Urinary bladder (tissue), 4 donors: ENCODE measurements around the gene ADAMTS19. TPM values are rescaled to one million over a fixed set of nuclear protein-coding genes. Genes with fewer than 3 reads are reported as not detected.

Experiments
- DNase-seq: peaks from one replicate; pipeline ENCODE4 v3.0.0-alpha.2; 2015; ENCODE audit errors: extremely low spot score
- H3K27ac ChIP-seq: one replicate; pipeline ENCODE4 v1.5.1; 2013; ENCODE audit warnings: low read depth, mild to moderate bottlenecking, moderate library complexity
- H3K36me3 ChIP-seq: one replicate; pipeline ENCODE4 v1.6.1; 2013; ENCODE audit warnings: mild to moderate bottlenecking, moderate library complexity; ENCODE audit not compliant: insufficient read depth
- H3K4me1 ChIP-seq: one replicate; pipeline ENCODE4 v1.6.1; 2013; ENCODE audit warnings: mild to moderate bottlenecking, moderate library complexity; ENCODE audit not compliant: insufficient read depth
- H3K4me3 ChIP-seq: one replicate; pipeline ENCODE4 v1.5.1; 2013; ENCODE audit warnings: low read depth, low read length
- WGBS: extraction: QIAGEN DNeasy Blood & Tissue Kit; methylation state at CpG from one replicate; pipeline ENCODE4 v1.1.7; 2013; 5-methylcytosine and 5-hydroxymethylcytosine counted together
- polyA plus RNA-seq: library from polyadenylated mRNA; stranded (reverse); fragments of 200-250 nt; gene quantifications from one replicate; pipeline ENCODE4 v1.2.3, GENCODE V29; 2013
- total RNA-seq: library from RNA; depleted of rRNA; stranded (reverse); fragments of >200 nt; gene quantifications from one replicate; pipeline ENCODE4 v1.2.3, GENCODE V29; 2014
- donor health status: healthy with polysubstance abuse.
- donor health status: healthy.

ADAMTS19 gene
- total and polyA plus RNA-seq, 2 donors: 1.7 to 107 TPM

GRCh38 chr5:129698661-129699060 lies 238.6 kb downstream of the ADAMTS19 start:
- H3K4me3 ChIP-seq: no peak overlapping the region
- DNase-seq: no peak
- H3K27ac ChIP-seq: no peak overlapping the region
- no peaks in the 10 kb centered on the region for H3K36me3 ChIP-seq
- H3K4me1 ChIP-seq: no peaks in the 10 kb centered on the region

DNA sequence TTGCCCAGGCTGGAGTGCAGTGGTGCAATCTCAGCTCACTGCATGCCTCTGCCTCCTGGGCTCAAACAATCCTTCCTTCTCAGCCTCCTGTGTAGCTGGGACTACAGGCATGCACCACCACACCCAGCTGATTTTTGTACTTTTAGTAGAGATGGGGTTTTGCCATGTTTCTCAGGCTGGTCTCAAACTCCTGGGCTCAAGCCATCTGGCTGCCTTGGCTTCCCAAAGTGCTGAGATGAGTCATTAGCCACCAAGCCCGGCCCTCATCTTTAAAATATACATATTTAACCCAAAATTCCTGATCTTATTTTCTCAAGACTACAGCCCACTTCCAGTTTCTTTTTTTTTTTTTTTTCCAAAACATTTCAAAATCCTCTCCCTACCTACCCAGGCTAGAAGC lies 256.1 kb downstream of the ADAMTS19 start:
- H3K27ac ChIP-seq: no peak overlapping the region
- H3K4me3 ChIP-seq: no peak overlapping the region
- no peaks in the 10 kb centered on the region for H3K4me1 ChIP-seq
- WGBS: 56% methylated on average over 1 of the region's 1 CpG
- no peaks in the 10 kb centered on the region for H3K36me3 ChIP-seq
- no peak for DNase-seq

GRCh38 chr5:129716651-129717050 lies 256.6 kb downstream of the ADAMTS19 start:
- no peak for DNase-seq
- Histone ChIP-seq H3K36me3 (no peaks in the 10 kb centered on the region), H3K4me3 (no peak overlapping the region), H3K27ac (no peak overlapping the region), H3K4me1 (no peaks in the 10 kb centered on the region)
- WGBS: 69% methylated on average over 5 of the region's 5 CpGs

- Histone ChIP-seq H3K4me3 (no peak overlapping the region), H3K36me3 (no peaks in the 10 kb centered on the region), H3K27ac (no peak overlapping the region), H3K4me1 (no peaks in the 10 kb centered on the region)
- DNase-seq: no peak
Observed at GRCh38 chr5:129717751-129718310, 257.7 kb downstream of the ADAMTS19 start.

- WGBS: 71% methylated on average over 1 of the region's 1 CpG
- peak; percentile 62 for DNase-seq
- no peaks in the 10 kb centered on the region for H3K4me1 ChIP-seq
- H3K4me3 ChIP-seq: no peak overlapping the region
- no peak overlapping the region for H3K27ac ChIP-seq
- H3K36me3 ChIP-seq: no peaks in the 10 kb centered on the region
Observed at GRCh38 chr5:129718471-129719090, 258.5 kb downstream of the ADAMTS19 start.

- no peak overlapping the region for H3K27ac ChIP-seq
- WGBS: 54% methylated on average over 2 of the region's 2 CpGs
- H3K36me3 ChIP-seq: no peaks in the 10 kb centered on the region
- H3K4me3 ChIP-seq: no peak overlapping the region
- no peaks in the 10 kb centered on the region for H3K4me1 ChIP-seq
- no peak for DNase-seq
Observed at GRCh38 chr5:129724222-129724621, 264.1 kb downstream of the ADAMTS19 start.

- DNase-seq: no peak
- H3K36me3 ChIP-seq: no peaks in the 10 kb centered on the region
- 94% methylated on average over 4 of the region's 4 CpGs for WGBS
- no peak overlapping the region for H3K4me3 ChIP-seq
- H3K4me1 ChIP-seq: no peaks in the 10 kb centered on the region
- H3K27ac ChIP-seq: no peak overlapping the region
Observed at GRCh38 chr5:129724647-129725046, 264.5 kb downstream of the ADAMTS19 start.

GRCh38 chr5:129739773-129740172 lies 279.7 kb downstream of the ADAMTS19 start:
- Histone ChIP-seq H3K27ac (no peak overlapping the region), H3K4me1 (no peaks in the 10 kb centered on the region), H3K36me3 (peaks cover 2% of the 10 kb centered on the region), H3K4me3 (no peak overlapping the region)
- 79% methylated on average over 2 of the region's 2 CpGs for WGBS
- no peak for DNase-seq

DNA sequence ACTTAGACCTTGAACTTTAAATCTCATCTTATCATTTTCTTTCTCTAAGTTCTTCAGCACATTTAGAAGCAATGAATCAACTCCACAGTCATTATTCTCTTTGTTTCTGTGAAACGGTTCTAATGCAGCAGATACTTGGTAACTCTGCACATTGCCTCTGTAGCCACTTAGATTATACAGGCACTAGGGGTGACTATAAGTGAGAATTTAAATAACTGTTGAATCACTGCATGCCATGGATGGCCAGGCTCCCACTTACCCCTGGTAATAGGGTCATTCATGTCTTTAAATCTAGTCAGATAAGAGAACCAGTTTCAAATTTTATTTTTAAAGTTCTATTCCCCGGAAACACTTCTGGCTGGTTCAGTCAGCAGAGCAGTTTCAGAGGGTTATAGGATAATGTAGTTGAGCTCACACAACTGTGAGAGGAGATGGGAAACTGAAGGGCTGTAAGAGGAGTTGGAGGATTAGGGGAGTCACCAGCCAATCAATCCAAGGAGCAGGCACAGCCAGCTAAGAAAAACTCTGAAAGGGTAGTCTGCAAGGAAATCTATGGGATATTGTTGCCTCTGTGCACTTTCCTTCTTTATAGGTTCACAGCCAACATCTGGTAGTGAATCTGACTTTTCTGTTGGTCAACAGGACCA lies 283.6 kb downstream of the ADAMTS19 start:
- DNase-seq: no peak
- H3K4me3 ChIP-seq: no peak overlapping the region
- no peaks in the 10 kb centered on the region for H3K4me1 ChIP-seq
- no peak overlapping the region for H3K27ac ChIP-seq
- H3K36me3 ChIP-seq: no peaks in the 10 kb centered on the region
- WGBS: 50% methylated on average over 2 of the region's 2 CpGs

- no peak overlapping the region for H3K4me3 ChIP-seq
- DNase-seq: no peak
- no peaks in the 10 kb centered on the region for H3K36me3 ChIP-seq
- WGBS: 96% methylated on average over 4 of the region's 4 CpGs
- no peaks in the 10 kb centered on the region for H3K4me1 ChIP-seq
- H3K27ac ChIP-seq: no peak overlapping the region
Observed at GRCh38 chr5:129745997-129746396, 285.9 kb downstream of the ADAMTS19 start.

- no peak overlapping the region for H3K27ac ChIP-seq
- H3K4me1 ChIP-seq: no peaks in the 10 kb centered on the region
- WGBS: 64% methylated on average over 2 of the region's 2 CpGs
- H3K4me3 ChIP-seq: no peak overlapping the region
- no peaks in the 10 kb centered on the region for H3K36me3 ChIP-seq
- DNase-seq: no peak
Observed at GRCh38 chr5:129746876-129747275, 286.8 kb downstream of the ADAMTS19 start.

DNA sequence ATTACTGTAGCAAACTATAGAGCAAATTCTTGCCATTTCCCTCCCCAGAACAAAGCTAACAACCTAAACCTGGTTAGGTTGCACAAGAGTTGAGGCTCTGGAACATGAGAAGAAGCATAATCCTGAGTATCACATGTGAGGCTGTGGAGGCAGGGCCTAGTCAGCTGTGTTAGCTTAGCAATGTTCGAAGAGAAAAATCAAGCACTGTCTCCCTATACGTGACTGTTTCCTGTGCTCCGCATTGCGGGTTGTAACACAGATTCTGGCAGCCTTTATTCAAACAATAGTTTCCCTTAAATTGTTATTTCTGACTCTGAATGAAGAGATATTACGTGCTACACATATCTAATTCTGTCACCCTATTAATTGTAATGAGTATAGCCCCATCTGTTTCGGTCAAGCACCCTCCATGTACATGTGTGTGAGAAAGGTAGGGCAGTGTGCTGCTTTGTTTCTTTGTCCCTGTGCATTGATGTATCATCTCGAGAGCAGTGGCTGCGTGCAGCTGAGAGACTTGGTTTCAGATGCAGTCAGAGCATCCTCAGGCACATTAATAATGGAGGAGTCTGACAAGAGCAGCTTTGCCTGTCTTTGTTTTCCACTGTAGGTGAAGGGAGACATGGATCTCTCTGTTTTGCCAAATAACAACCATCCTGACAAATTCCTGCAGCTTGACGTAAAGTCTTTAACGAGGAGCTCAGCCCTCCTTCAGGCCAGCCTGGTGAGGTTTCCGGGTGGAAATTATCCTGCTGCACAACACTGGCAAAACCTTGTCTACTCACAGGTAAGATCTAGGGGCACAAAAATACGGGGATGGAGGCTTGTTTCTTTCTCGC lies 287.7 kb downstream of the ADAMTS19 start, which contains the start of gene MINAR2:
Gene MINAR2, plus strand, starts transcription at position 523 of the 836 bp plus-strand sequence. Its CDS starts 97 bp downstream, at position 620.
- DNase-seq: no peak
- 87% methylated on average over 13 of the region's 13 CpGs for WGBS
- H3K4me3 ChIP-seq: no peak within 1 kb of the TSS

DNA sequence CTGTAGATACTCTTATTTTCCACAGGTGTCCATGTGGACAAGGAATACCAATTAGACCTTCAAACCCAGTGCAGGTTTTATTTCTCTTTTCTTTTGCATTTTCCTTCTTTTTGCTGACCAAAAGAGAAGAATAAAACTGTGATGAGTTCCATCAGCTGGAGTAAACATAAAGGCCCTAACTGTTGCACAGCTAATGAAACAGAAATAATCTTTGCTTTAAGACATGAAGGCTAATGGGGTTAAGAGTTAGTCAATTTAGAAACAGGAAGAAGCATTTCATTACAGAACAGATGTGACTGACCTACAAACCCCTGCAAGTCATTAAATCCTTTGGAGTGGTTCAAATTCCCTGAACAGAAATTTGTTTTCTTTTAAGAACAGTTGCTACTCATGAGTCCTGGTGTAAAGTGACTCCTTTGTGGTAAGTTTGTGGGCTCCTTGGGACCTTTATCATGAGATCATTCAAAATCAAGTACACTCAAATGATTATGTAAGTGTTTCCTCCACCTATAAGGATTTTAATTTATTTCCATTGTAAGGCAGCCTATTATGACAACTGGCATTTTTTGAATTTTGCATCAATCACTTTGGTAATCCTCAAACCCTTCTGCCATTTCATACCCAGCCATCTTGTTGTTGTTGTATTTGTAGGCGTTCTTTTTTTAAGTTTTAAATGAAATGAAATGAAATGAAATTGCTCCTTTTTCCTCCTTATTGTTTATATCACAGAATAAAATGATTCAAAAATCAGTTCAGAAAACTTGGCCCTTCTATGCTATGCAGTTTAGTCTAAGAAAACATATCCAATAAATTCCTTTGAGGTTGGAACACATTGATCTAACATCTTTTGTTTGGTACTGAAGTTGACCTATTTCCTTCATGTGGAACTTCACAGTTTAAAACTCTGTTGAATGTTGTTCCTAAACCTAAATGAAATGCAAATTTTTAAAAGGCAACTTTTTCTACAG lies 289.1 kb downstream of the ADAMTS19 start:
- no peak overlapping the region for H3K27ac ChIP-seq
- WGBS: 84% methylated on average over 1 of the region's 1 CpG
- no peaks in the 10 kb centered on the region for H3K4me1 ChIP-seq
- no peak for DNase-seq
- H3K36me3 ChIP-seq: no peaks in the 10 kb centered on the region
- H3K4me3 ChIP-seq: no peak overlapping the region

More for the DNA sequence above, 287.7 kb downstream of the ADAMTS19 start, which contains the start of gene MINAR2:
- Histone ChIP-seq H3K4me1 (no peaks in the 10 kb centered on the region), H3K27ac (no peak within 1 kb of the TSS), H3K36me3 (no peaks in the 10 kb centered on the region)
